Omental fat pad (tissue), 4 donors: ENCODE data around the gene ANKRD26. TPM values are rescaled to one million over a fixed set of nuclear protein-coding genes. Genes with fewer than 3 reads are reported as not detected.

Experiments used
- ATAC-seq: fragments of 150-250 bp; one replicate; pipeline ENCODE4 v1.9.1; 2016; ENCODE audit warnings: mild to moderate bottlenecking, moderate library complexity; ENCODE audit not compliant: low FRiP score
- DNase-seq: peaks from one replicate; pipeline ENCODE4 v3.0.0-alpha.2; 2019; ENCODE audit warnings: low spot score
- CTCF ChIP-seq, 3 donors: fragments of 450-650 bp; IDR thresholded peaks; one replicate each; pipeline ENCODE4 v1.5.1; 2016 to 2017; ENCODE audit warnings: antibody characterized with exemption in 3 of 3, mild to moderate bottlenecking in 3 of 3, moderate library complexity in 2 of 3
- small RNA-seq: library from RNA; depleted of rRNA; stranded (forward); fragments of <200 nt; gene quantifications from one replicate; pipeline ENCODE3, GENCODE V24; 2016
- total RNA-seq, 4 donors: library from RNA; depleted of rRNA; stranded (reverse); fragments of >200 nt; gene quantifications; one replicate each; pipeline ENCODE4 v1.1.0, GENCODE V29; 2016

The ANKRD26 gene
- total RNA-seq, 4 donors from 2014 or later = 3.4 to 9.1 (median 6.0) TPM

GRCh38 chr10:26959841-26960240 is 140.5 kb downstream of the ANKRD26 start:
- no peak for ATAC-seq
- no peak for DNase-seq
- TF ChIP-seq CTCF (IDR thresholded peaks at IDR 0.05) = no peak

Small RNAs within 50 kb of the gene (small RNA-seq; reads per million reads assigned to genes)
- gene RNU6-490P = not detected

Other genes starting within 250 kb of the ANKRD26 start
- gene ABI1, start 239.5 kb downstream of the ANKRD26 start, total RNA-seq = 10 to 100 TPM; 35.4 to 51.1 (median 39.8) TPM
- gene YME1L1, start 53.9 kb upstream of the ANKRD26 start, total RNA-seq = 10 to 100 TPM; 55.7 to 68.9 (median 63.3) TPM
- gene MASTL, start 54.9 kb upstream of the ANKRD26 start, total RNA-seq = 10 to 100 TPM in 2 of 4 donors, 1 to 10 TPM in 2; 5.2 to 20.2 (median 9.2) TPM
- 10 to 100 TPM; 13.0 to 24.6 (median 19.2) TPM for gene ACBD5, start 140.3 kb upstream of the ANKRD26 start, total RNA-seq